AML-193 (cell line): ENCODE data around the gene SLC2A13.

ENCODE experiments used
- DNase-seq, 2 experiments: peaks; one replicate each; lab custom pipeline; 2025; lab: John Stamatoyannopoulos, UW

The SLC2A13 gene

GRCh38 chr12:40105515-40106201 lies at the start of gene SLC2A13:
TSS of gene SLC2A13 (minus strand) at chr12:40106081. CDS start at chr12:40105808, 273 bp downstream.
- DNase-seq: peak in 1 of 2 experiments; percentile 19

GRCh38 chr12:40154381-40154780 lies 48.5 kb upstream of the SLC2A13 start:
- DNase-seq: no peak

GRCh38 chr12:40153432-40153831 lies 47.6 kb upstream of the SLC2A13 start:
- DNase-seq: no peak

GRCh38 chr12:40152783-40153383 lies 47.0 kb upstream of the SLC2A13 start:
- DNase-seq: peak; percentile 26 to 52

- DNase-seq: no peak
These were observed 43.9 kb upstream of the SLC2A13 start for GRCh38 chr12:40149673-40150260.

GRCh38 chr12:40146800-40147797 lies 41.2 kb upstream of the SLC2A13 start:
- DNase-seq: no peak

- DNase-seq: no peak
These were observed 40.0 kb upstream of the SLC2A13 start for GRCh38 chr12:40145896-40146295.

GRCh38 chr12:40144023-40144422 lies 38.1 kb upstream of the SLC2A13 start:
- DNase-seq: peak; percentile 7 to 21

- DNase-seq: no peak
These were observed 36.3 kb upstream of the SLC2A13 start for GRCh38 chr12:40142001-40142744.

- no peak for DNase-seq
These were observed 32.6 kb upstream of the SLC2A13 start for GRCh38 chr12:40138526-40138925.

GRCh38 chr12:40137252-40137651 lies 31.4 kb upstream of the SLC2A13 start:
- peak; percentile 11 to 36 for DNase-seq

- DNase-seq: no peak
These were observed 21.5 kb upstream of the SLC2A13 start for GRCh38 chr12:40127408-40127807.

- peak; percentile 51 to 58 for DNase-seq
These were observed 17.6 kb upstream of the SLC2A13 start for GRCh38 chr12:40123496-40123895.

GRCh38 chr12:40122842-40123241 lies 17.0 kb upstream of the SLC2A13 start:
- DNase-seq: no peak

GRCh38 chr12:40117818-40118217 lies 11.9 kb upstream of the SLC2A13 start:
- DNase-seq: no peak

- DNase-seq: no peak
These were observed 4.7 kb upstream of the SLC2A13 start for GRCh38 chr12:40110586-40110985.

- DNase-seq: no peak
These were observed 2.1 kb upstream of the SLC2A13 start for GRCh38 chr12:40107803-40108620.

- DNase-seq: peak; percentile 57 to 74
These were observed 1.4 kb upstream of the SLC2A13 start for GRCh38 chr12:40107098-40107802.

- DNase-seq: no peak
These were observed 774 bp upstream of the SLC2A13 start for GRCh38 chr12:40106655-40107054.

GRCh38 chr12:40106202-40106533 lies 287 bp upstream of the SLC2A13 start:
- DNase-seq: no peak
